Measurements from ENCODE around the gene CASKIN1.

The CASKIN1 gene

GRCh38 chr16:2173916-2174315, 22.5 kb downstream of the CASKIN1 start:
- DNase-seq: no peak

GRCh38 chr16:2173366-2173765, 23.0 kb downstream of the CASKIN1 start:
- no peak for DNase-seq

DNA sequence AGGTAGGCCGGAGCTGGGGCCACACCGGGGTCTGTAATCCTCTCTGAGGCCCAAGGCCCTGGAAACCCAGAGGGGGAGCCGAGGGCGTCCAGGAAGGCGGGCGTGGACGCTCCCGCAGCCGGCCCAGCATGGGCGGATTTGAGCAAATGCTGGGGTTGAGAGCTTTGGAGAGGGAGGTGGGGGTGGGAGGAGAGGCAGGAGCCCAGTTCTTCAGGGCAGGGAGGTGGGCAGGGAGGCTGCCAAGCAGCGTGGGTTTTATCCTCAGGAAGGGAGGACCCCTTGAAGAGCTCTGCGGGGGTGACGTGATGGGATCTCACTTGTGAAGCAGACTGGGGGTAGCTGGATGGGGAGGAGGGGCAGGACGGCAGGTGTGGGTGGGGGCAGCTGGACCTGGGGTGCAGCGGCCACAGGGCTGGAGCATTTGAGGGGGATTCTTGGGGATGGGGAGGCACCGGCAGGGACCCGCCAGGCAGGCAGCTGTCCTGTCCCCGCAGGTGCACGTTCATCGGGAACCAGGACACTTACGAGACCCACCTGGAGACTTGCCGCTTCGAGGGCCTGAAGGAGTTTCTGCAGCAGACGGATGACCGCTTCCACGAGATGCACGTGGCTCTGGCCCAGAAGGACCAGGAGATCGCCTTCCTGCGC, 23.6 kb downstream of the CASKIN1 start:
- DNase-seq: no peak

- no peak for DNase-seq
These were observed 24.7 kb downstream of the CASKIN1 start for GRCh38 chr16:2171601-2172178.

GRCh38 chr16:2170587-2171435, 25.6 kb downstream of the CASKIN1 start:
- DNase-seq: no peak

GRCh38 chr16:2170080-2170479, 26.3 kb downstream of the CASKIN1 start:
- DNase-seq: no peak

DNA sequence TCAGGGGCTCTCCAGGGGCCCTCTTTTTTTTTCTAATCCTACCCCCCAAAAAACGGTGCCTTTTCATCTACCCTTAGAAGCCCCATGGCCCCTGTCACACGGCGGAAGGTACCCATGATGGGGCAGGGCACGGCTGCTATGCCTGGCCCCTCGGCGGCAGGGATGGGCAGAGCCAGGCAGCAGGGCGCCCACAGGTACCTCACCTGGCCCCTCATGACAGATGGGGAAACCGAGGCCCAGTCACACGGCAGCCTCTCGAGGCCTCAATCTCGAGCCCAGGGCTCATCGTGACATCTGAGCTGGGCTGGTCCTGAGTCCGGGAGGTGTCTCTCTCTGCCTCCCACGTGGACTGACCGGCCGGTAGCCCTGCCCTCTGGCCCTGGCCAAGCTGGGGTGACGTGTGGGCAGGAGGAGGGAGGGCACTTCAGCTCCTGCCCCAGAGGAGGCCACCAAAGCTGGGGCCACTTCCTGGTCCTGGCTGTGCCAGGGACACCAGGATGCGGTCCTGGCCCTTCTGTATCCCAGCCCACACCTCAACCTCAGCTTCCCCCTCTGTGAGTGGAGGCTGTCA, 29.3 kb downstream of the CASKIN1 start:
- no peak for DNase-seq

- DNase-seq: no peak
These were observed 29.9 kb downstream of the CASKIN1 start for GRCh38 chr16:2166263-2167067.

- no peak for DNase-seq
These were observed 30.5 kb downstream of the CASKIN1 start for GRCh38 chr16:2165861-2166260.

DNA sequence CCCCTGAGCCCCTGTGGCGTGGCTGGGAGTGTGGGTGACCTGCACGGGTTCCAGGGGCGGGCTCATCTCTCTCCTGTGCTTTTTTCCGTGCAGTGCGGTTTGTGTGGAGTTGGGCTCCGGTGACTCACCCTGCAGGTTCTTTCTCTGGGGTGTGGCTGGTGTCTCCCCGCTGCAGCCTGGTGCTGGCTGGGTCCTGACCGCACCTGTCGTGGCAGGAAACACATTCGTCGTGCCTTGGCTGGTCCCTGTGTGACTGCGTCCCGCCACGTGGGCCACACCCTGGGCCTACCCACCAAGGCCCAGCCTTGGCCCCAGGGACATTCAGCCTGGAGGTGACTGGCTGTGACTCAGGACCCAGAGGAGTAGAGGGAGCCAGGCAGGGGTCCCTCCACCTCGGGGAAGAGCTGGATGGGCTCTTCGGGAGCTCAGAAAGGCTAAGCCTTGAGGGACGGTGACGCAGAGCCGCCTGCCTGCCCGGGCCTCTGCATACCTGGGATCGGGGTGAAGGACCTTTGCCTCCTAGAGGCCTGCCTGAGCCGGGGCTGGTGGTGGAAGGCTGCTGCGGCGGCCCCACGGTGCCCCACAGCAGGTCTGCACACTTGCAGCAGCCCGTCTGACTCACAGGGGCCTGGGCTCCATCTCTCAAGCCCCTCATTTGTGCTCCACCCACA, 33.1 kb downstream of the CASKIN1 start:
- DNase-seq: no peak

DNA sequence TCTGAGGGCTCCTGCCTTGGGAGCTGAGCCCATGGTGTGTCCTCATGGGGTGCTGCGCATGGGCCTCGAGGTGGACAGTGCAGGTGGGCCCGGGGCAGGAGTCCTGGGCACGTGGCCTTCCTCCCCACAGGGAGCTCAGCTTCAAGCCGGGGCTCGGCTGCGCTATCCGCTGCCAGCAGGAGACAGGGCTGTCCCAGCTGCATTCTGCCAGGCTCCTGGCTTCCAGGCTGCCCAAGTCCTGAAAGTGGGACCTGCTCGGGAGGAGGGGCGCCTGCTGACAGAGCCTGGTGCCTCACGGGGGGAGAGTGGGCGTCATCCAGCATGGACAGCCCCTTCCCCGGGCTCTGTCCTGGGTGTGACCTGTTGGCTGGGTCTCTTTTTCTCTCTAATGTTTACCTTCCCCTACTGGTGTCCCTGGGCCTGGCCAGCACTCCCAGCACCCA, 33.7 kb downstream of the CASKIN1 start:
- DNase-seq: no peak

GRCh38 chr16:2161911-2162310, 34.5 kb downstream of the CASKIN1 start:
- no peak for DNase-seq

GRCh38 chr16:2160915-2161551, 35.4 kb downstream of the CASKIN1 start:
- no peak for DNase-seq

- no peak for DNase-seq
These were observed 37.1 kb downstream of the CASKIN1 start for GRCh38 chr16:2159175-2159838.

DNA sequence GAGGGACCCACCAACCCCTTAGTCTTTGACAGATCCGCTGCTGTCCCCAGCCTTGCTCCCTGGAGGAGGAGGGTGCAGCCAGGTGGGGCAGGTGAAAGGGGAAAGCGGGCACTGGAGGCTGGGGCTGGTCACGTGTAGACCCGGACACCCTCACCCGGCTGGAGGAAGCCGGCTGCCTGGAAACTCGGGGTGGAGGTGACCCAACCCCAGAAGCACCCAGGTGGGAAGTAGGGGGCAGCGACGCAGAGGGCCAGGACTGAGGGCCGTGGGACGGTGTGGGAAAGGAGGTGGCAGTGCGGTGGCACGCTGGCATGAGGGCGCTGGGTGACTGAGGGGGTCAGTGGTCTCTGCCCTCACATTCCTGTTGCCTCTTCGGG, 38.2 kb downstream of the CASKIN1 start:
- no peak for DNase-seq

DNA sequence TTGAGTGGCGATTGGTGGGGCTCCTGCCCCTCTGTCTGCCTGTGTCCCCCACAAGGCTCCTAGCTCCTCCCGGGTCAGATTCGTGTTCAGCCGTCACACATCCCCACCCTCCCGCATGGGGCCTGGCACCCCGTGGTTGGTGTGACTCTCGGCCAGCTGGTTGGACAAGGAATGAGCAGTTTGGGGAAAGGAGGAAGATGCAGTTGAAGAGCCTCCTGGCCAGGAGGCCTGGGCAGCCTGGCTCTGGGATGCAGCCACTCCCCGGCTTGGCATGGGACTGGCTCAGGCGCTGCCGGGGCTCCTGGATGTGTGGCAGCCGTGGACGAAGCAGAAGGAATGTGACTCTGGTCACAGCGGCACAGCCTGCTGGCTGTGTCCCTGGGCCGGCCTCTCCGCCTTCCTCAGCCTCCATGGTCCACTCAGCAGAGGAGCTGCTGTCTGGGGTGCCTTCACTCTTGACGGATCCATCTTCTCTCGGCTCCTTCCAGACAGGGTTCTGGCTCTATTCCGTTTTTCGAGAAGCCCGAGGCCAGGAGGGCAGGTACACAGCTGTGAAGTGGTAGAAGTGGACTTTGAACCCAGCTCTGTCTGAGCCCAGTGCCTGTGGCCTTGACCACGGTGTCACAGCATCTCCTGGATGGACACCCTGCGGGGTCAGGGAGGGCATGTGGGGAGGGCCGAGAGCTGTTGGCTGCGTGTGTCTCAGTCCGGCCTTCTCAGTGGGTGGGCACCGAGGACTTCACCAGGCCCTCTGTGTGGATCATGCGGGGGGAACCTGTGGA, 38.7 kb downstream of the CASKIN1 start:
- DNase-seq: no peak

- DNase-seq: no peak
These were observed 39.6 kb downstream of the CASKIN1 start for GRCh38 chr16:2156849-2157224.

- no peak for DNase-seq
These were observed 40.2 kb downstream of the CASKIN1 start for GRCh38 chr16:2155977-2156848.

Measured in COR-L47 (cell line).